ENCODE data around the gene MRPS7. TPM values are rescaled to one million over a fixed set of nuclear protein-coding genes. Genes with fewer than 3 reads are reported as not detected.
A peak's percentile ranks its signal among the peaks of the same experiment; 100 is the strongest.
"Not testable (repeated sequence)": the region's sequence is repeated elsewhere in the genome, so short reads cannot be mapped to it uniquely, and the experiment has no call there.

MRPS7 gene
- total RNA-seq, 1 donor from 2014 or later: 132 TPM

- intact Hi-C loops (cut with micrococcal nuclease): no loop called here
Observed at GRCh38 chr17:75269844-75270217, 8.2 kb downstream of the MRPS7 start.

GRCh38 chr17:75270218-75270965 is 8.7 kb downstream of the MRPS7 start:
- peak; percentile 80 for DNase-seq
- peak; percentile 54 for ATAC-seq
- intact Hi-C loops (cut with micrococcal nuclease): no loop called here

More at GRCh38 chr17:75269844-75270217, 8.2 kb downstream of the MRPS7 start:
- DNase-seq: no peak
- no peak for ATAC-seq

GRCh38 chr17:75270966-75271232 is 9.2 kb downstream of the MRPS7 start, which contains the start of gene MIF4GD:
Gene MIF4GD, minus strand, starts transcription at chr17:75271231. Its CDS starts 1,036 bp downstream, at chr17:75270195.
- DNase-seq (no peak), ATAC-seq (no peak)
- intact Hi-C loops (cut with micrococcal nuclease): no loop called here

GRCh38 chr17:75271233-75271954 is 9.7 kb downstream of the MRPS7 start:
- intact Hi-C loops (cut with micrococcal nuclease): no loop called here
- ATAC-seq: peak; percentile 81

GRCh38 chr17:75271955-75272847 is 10.5 kb downstream of the MRPS7 start:
- DNase-seq (peak; percentile 83), ATAC-seq (peak; percentile 46)
- intact Hi-C loops (cut with micrococcal nuclease): no loop called here

More at GRCh38 chr17:75271233-75271954, 9.7 kb downstream of the MRPS7 start:
- peak; percentile 92 for DNase-seq

- intact Hi-C loops (cut with micrococcal nuclease): no loop called here
- ATAC-seq: no peak
- no peak for DNase-seq
Observed at GRCh38 chr17:75272848-75273184, 11.1 kb downstream of the MRPS7 start.

- no peak for ATAC-seq
- DNase-seq: no peak
- intact Hi-C loops (cut with micrococcal nuclease): no loop called here
Observed at GRCh38 chr17:75273977-75274708, 12.5 kb downstream of the MRPS7 start.

GRCh38 chr17:75277664-75278071 is 16.0 kb downstream of the MRPS7 start:
- ATAC-seq: no peak
- DNase-seq: no peak
- intact Hi-C loops (cut with micrococcal nuclease): no loop called here

- ATAC-seq; DNase-seq; intact Hi-C loops (cut with micrococcal nuclease): not testable (repeated sequence)
Observed at GRCh38 chr17:75280189-75280588, 18.5 kb downstream of the MRPS7 start.

- no peak for ATAC-seq
- intact Hi-C loops (cut with micrococcal nuclease): no loop called here
- DNase-seq: no peak
Observed at GRCh38 chr17:75285123-75285522, 23.4 kb downstream of the MRPS7 start.

GRCh38 chr17:75287221-75287620 is 25.5 kb downstream of the MRPS7 start:
- DNase-seq (no peak), ATAC-seq (no peak)
- intact Hi-C loops (cut with micrococcal nuclease): no loop called here

- no peak for ATAC-seq
- DNase-seq: no peak
- intact Hi-C loops (cut with micrococcal nuclease): no loop called here
Observed at GRCh38 chr17:75288359-75288758, 26.7 kb downstream of the MRPS7 start.

- ATAC-seq (peak; percentile 40), DNase-seq (no peak)
- intact Hi-C loops (cut with micrococcal nuclease): no loop called here
Observed at GRCh38 chr17:75288770-75289114, 27.1 kb downstream of the MRPS7 start.

- ATAC-seq (peak; percentile 99), DNase-seq (peak; percentile 98)
- intact Hi-C loops (cut with micrococcal nuclease): no loop called here
Observed at GRCh38 chr17:75289115-75289831, 27.6 kb downstream of the MRPS7 start, which contains the start of gene SLC25A19. Gene SLC25A19, minus strand, starts transcription at chr17:75289433. Its CDS starts 2,669 bp downstream, at chr17:75286764.

GRCh38 chr17:75289832-75290337 is 28.2 kb downstream of the MRPS7 start:
- peak; percentile 35 for ATAC-seq
- intact Hi-C loops (cut with micrococcal nuclease): no loop called here
- DNase-seq: peak; percentile 50

- intact Hi-C loops (cut with micrococcal nuclease); ATAC-seq: not testable (repeated sequence)
- peak; percentile 54 for DNase-seq
Observed at GRCh38 chr17:75292810-75293448, 31.2 kb downstream of the MRPS7 start.

GRCh38 chr17:75295201-75296158 is 33.8 kb downstream of the MRPS7 start:
- DNase-seq (no peak), ATAC-seq (peak; percentile 61)
- intact Hi-C loops (cut with micrococcal nuclease): no loop called here
